SJCRH30 (cell line): ENCODE results near the gene RNF212. TPM values are rescaled to one million over a fixed set of nuclear protein-coding genes. Genes with fewer than 3 reads are reported as not detected.

Experiments
- DNase-seq, 2 experiments: peaks; one replicate each; pipeline ENCODE4 v3.0.0-alpha.2; 2015 to 2020
- H3K27ac ChIP-seq: fragments of 250-450 bp; sonication (Bioruptor Pico); 2 replicates; pipeline ENCODE4 v1.5.1; 2020; ENCODE audit warnings: mild to moderate bottlenecking, moderate library complexity
- H3K27me3 ChIP-seq: fragments of 250-450 bp; sonication (Bioruptor Pico); 2 replicates; pipeline ENCODE4 v1.5.1; 2020; ENCODE audit warnings: mild to moderate bottlenecking, moderate library complexity
- H3K36me3 ChIP-seq: fragments of 250-450 bp; sonication (Bioruptor Pico); 2 replicates; pipeline ENCODE4 v1.5.1; 2020; ENCODE audit warnings: mild to moderate bottlenecking, moderate library complexity
- H3K4me1 ChIP-seq: fragments of 250-450 bp; sonication (Bioruptor Pico); 2 replicates; pipeline ENCODE4 v1.5.1; 2020; ENCODE audit warnings: mild to moderate bottlenecking, moderate library complexity
- H3K4me3 ChIP-seq: fragments of 250-450 bp; sonication (Bioruptor Pico); 2 replicates; pipeline ENCODE4 v1.5.1; 2020; ENCODE audit warnings: mild to moderate bottlenecking, moderate library complexity
- H3K9me3 ChIP-seq: fragments of 250-450 bp; sonication (Bioruptor Pico); replicated peaks from 2 replicates; pipeline ENCODE4 v1.5.1; 2020; ENCODE audit warnings: mild to moderate bottlenecking, moderate library complexity
- total RNA-seq: library from RNA; depleted of rRNA; stranded (reverse); fragments of >200 nt; shearing (Covaris generic); gene quantifications from 2 replicates; pipeline ENCODE4 v1.2.3, GENCODE V29; 2014

The RNF212 gene
- total RNA-seq, 1 experiment from 2014 or later, result not detected

DNA sequence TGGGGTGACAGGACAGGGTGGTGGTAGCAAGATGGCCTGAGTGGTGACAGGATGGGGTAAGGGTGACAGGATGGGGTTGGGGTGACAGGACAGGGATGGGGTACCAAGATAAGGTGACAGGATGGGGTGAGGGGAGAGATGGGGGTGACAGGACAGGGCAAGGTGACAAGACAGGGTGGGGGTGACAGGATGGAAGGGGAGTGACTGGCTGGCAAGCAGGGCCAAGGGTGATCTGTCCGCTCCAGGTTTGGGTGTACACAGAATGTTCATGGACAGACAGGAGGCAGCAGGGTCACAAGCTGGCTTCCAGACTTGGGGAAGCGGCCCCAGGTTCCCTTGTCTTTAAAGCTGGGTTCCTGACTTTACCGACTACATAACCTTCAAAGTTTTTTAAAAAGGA is 23.3 kb downstream of the RNF212 start:
- no peak for DNase-seq
- H3K36me3 ChIP-seq, result no peaks in the 10 kb centered on the region

GRCh38 chr4:1087371-1087770 is 26.0 kb downstream of the RNF212 start:
- Histone ChIP-seq H3K27me3 (no peaks in the 10 kb centered on the region), H3K36me3 (no peaks in the 10 kb centered on the region)
- no peak for DNase-seq

More for the DNA sequence above, 23.3 kb downstream of the RNF212 start:
- no peaks in the 10 kb centered on the region for H3K4me1 ChIP-seq
- no peak overlapping the region for H3K27ac ChIP-seq
- no peak overlapping the region for H3K4me3 ChIP-seq
- H3K9me3 ChIP-seq, result peaks cover 8% of the 10 kb centered on the region; the same call in 1 of the 2 replicates
- H3K27me3 ChIP-seq, result no peaks in the 10 kb centered on the region

GRCh38 chr4:1086011-1086410 is 27.4 kb downstream of the RNF212 start:
- DNase-seq, result no peak
- Histone ChIP-seq H3K4me1 (no peaks in the 10 kb centered on the region), H3K27me3 (no peaks in the 10 kb centered on the region), H3K36me3 (no peaks in the 10 kb centered on the region), H3K27ac (no peak overlapping the region), H3K9me3 (peaks cover 8% of the 10 kb centered on the region; the same call in 1 of the 2 replicates), H3K4me3 (no peak overlapping the region)

More at GRCh38 chr4:1087371-1087770, 26.0 kb downstream of the RNF212 start:
- no peaks in the 10 kb centered on the region for H3K4me1 ChIP-seq
- peaks cover 8% of the 10 kb centered on the region; the same call in 1 of the 2 replicates for H3K9me3 ChIP-seq
- H3K4me3 ChIP-seq, result no peak overlapping the region
- no peak overlapping the region for H3K27ac ChIP-seq

- H3K36me3 ChIP-seq, result no peaks in the 10 kb centered on the region
- H3K4me3 ChIP-seq, result no peak overlapping the region
- H3K4me1 ChIP-seq, result no peaks in the 10 kb centered on the region
- H3K27me3 ChIP-seq, result no peaks in the 10 kb centered on the region
- peaks cover 8% of the 10 kb centered on the region; the same call in 1 of the 2 replicates for H3K9me3 ChIP-seq
- no peak for DNase-seq
- H3K27ac ChIP-seq, result no peak overlapping the region
Measured at GRCh38 chr4:1085404-1085799, 28.0 kb downstream of the RNF212 start.

GRCh38 chr4:1084796-1085403 is 28.5 kb downstream of the RNF212 start:
- Histone ChIP-seq H3K36me3 (no peaks in the 10 kb centered on the region), H3K4me1 (no peaks in the 10 kb centered on the region), H3K27me3 (no peaks in the 10 kb centered on the region), H3K27ac (no peak overlapping the region), H3K9me3 (peaks cover 8% of the 10 kb centered on the region; the same call in 1 of the 2 replicates), H3K4me3 (no peak overlapping the region)
- no peak for DNase-seq

- H3K27me3 ChIP-seq, result no peaks in the 10 kb centered on the region
- H3K27ac ChIP-seq, result no peak overlapping the region
- peaks cover 8% of the 10 kb centered on the region; the same call in 1 of the 2 replicates for H3K9me3 ChIP-seq
- DNase-seq, result no peak
- H3K4me1 ChIP-seq, result no peaks in the 10 kb centered on the region
- H3K36me3 ChIP-seq, result no peaks in the 10 kb centered on the region
- no peak overlapping the region for H3K4me3 ChIP-seq
Measured at GRCh38 chr4:1084394-1084793, 29.0 kb downstream of the RNF212 start.

DNA sequence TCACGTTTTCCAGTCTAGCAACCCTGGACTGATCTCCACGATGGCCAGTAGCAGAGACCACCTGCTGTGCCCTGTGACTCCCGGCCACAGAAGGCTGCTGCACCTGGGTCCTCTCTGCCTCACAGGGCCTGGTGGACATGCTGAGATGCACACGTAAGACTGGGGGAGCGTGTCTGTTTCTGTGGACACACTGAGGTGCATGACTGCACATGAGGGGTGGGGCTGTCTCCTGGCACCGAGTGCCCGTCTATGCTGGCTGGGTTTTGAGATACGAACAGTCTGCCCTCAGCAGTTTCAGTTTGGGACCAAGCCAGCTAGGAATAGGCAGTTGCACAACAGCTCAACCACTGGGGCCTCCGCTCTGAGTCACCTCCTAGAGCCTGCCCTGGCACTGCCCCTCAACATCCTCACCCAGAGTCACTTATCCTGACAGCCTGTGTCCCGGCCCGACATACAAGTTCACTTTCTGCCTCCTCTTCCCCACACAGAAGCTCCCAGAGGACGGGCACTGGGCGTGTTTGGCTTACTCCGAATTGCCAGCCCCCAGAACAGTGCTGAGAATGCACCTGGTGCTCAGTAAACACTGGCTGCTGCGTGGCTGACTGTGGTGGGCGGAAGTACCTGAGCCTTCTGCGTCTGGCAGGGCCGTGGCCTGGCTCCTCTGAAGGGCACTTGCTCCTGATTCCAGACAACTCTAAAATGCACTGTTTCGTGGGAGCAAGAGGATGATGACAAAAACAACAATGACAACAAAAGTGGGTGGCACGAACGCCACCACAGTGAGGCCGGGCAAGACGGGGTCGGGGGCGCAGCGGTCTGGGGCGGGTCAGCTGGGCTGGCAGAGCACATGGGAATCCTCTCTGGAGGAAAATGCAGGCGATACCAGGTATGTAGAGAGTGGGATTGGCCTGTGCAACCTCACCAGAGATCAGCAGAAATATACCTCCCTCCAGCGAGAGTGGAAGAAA is 30.9 kb downstream of the RNF212 start:
- Histone ChIP-seq H3K4me3 (no peak overlapping the region), H3K36me3 (no peaks in the 10 kb centered on the region), H3K4me1 (no peaks in the 10 kb centered on the region), H3K27ac (no peak overlapping the region), H3K9me3 (no peaks in the 10 kb centered on the region), H3K27me3 (no peaks in the 10 kb centered on the region)
- DNase-seq, result no peak

GRCh38 chr4:1081689-1082040 is 31.7 kb downstream of the RNF212 start:
- H3K4me3 ChIP-seq, result no peak overlapping the region
- no peaks in the 10 kb centered on the region for H3K27me3 ChIP-seq
- H3K36me3 ChIP-seq, result no peaks in the 10 kb centered on the region
- no peak overlapping the region for H3K27ac ChIP-seq
- H3K4me1 ChIP-seq, result no peaks in the 10 kb centered on the region
- DNase-seq, result no peak
- H3K9me3 ChIP-seq, result no peaks in the 10 kb centered on the region

- H3K27me3 ChIP-seq, result no peaks in the 10 kb centered on the region
- no peak overlapping the region for H3K4me3 ChIP-seq
- no peak for DNase-seq
Measured at GRCh38 chr4:1080961-1081688, 32.2 kb downstream of the RNF212 start.

GRCh38 chr4:1080432-1080831 is 32.9 kb downstream of the RNF212 start:
- no peak overlapping the region for H3K4me3 ChIP-seq
- no peak for DNase-seq
- H3K27me3 ChIP-seq, result no peaks in the 10 kb centered on the region
- no peak overlapping the region for H3K27ac ChIP-seq
- H3K36me3 ChIP-seq, result no peaks in the 10 kb centered on the region
- H3K9me3 ChIP-seq, result no peaks in the 10 kb centered on the region
- H3K4me1 ChIP-seq, result no peaks in the 10 kb centered on the region

More at GRCh38 chr4:1080961-1081688, 32.2 kb downstream of the RNF212 start:
- no peaks in the 10 kb centered on the region for H3K4me1 ChIP-seq
- no peaks in the 10 kb centered on the region for H3K9me3 ChIP-seq
- H3K36me3 ChIP-seq, result no peaks in the 10 kb centered on the region
- H3K27ac ChIP-seq, result no peak overlapping the region

GRCh38 chr4:1079711-1080265 is 33.6 kb downstream of the RNF212 start:
- H3K9me3 ChIP-seq, result no peaks in the 10 kb centered on the region

DNA sequence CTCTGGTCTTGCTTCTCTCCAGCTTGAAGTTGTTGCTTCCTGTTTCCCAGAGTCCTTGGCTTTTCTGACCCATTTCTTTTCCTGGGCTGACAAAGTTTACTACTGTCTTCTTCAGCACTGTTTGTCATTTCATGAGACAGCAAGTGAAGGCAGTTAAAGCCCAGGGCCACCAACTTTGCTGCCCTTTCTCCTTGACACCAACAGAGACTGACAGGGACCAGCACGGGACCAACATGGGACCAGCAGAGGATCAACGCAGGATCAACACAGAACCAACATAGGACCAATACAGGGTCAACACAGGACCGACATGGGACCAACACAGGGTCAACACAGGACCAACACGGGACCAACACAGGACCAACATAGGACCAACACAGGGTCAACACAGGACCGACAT is 34.9 kb downstream of the RNF212 start:
- H3K27me3 ChIP-seq, result no peaks in the 10 kb centered on the region
- no peaks in the 10 kb centered on the region for H3K36me3 ChIP-seq
- H3K4me3 ChIP-seq, result no peak overlapping the region
- no peak for DNase-seq
- H3K4me1 ChIP-seq, result peaks cover 4% of the 10 kb centered on the region
- H3K27ac ChIP-seq, result no peak overlapping the region
- H3K9me3 ChIP-seq, result no peaks in the 10 kb centered on the region

More at GRCh38 chr4:1079711-1080265, 33.6 kb downstream of the RNF212 start:
- Histone ChIP-seq H3K4me3 (no peak overlapping the region), H3K27me3 (no peaks in the 10 kb centered on the region), H3K27ac (no peak overlapping the region), H3K4me1 (peaks cover 4% of the 10 kb centered on the region), H3K36me3 (no peaks in the 10 kb centered on the region)
- no peak for DNase-seq

DNA sequence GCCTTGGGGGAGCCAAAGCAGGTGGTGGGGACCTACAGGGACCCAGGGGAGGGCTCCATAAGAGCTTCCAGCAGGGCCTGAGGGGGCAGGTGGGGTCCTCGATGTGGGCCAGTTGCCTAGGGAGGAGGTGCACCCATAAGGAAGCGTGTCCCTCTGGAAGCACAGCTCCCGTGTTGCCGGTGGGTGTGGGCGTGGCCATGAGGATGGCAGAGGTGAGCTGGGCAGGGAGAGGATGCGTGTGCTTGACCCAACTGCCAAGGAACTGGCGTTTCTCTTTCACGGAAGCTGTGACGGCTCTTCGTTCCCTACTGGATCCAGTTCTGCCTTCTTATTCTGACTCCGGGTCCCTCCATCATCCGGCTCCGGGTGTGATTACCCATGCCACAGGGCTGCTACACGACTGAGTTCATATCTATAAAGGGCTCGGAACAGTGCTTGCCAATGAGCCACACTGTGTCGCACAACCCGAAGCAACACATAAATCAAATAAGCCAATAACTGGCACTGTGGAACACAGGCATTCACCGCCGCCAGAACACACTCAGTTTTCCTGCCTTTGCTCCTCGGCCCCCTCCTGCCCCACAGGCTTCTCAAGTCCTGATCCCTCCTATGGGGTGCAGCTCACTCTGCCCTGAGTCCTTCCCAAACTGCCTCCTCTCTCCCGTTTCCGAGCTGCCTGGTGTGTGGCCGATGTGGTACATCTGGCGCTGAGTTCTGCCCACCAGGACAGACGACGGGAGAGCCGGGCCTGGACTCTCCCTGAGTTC is 35.5 kb downstream of the RNF212 start:
- Histone ChIP-seq H3K9me3 (no peaks in the 10 kb centered on the region), H3K4me3 (no peak overlapping the region), H3K36me3 (no peaks in the 10 kb centered on the region), H3K4me1 (peaks cover 4% of the 10 kb centered on the region), H3K27ac (no peak overlapping the region), H3K27me3 (no peaks in the 10 kb centered on the region)
- no peak for DNase-seq
